Measurements from ENCODE around the gene NFYB. TPM values are rescaled to one million over a fixed set of nuclear protein-coding genes. Genes with fewer than 3 reads are reported as not detected.

The NFYB gene
- total and polyA plus RNA-seq, 9 of the 15 experiments (the other 6 are each of a cell fraction or from before 2014, with no cell fraction given), result 14.5 to 51.5 (median 32.3) TPM

GRCh38 chr12:104106965-104107364 lies 31.0 kb downstream of the NFYB start:
- Histone ChIP-seq H2AFZ (ENCODE audit: low read depth, low read length) (no peak overlapping the region), H3K9me1 (ENCODE audit: control insufficient read depth, insufficient read depth, low read length) (no peaks in the 10 kb centered on the region), H3K27me3 (ENCODE audit: control insufficient read depth in 2 of 2, insufficient read depth in 2 of 2, low read length in 2 of 2) (no peaks in the 10 kb centered on the region), H3K9ac (ENCODE audit: insufficient read depth in 1 of 2, low read depth in 2 of 2, low read length in 2 of 2) (no peak overlapping the region), H3K4me1 (replicated peaks in 1 of 2; ENCODE audit: control insufficient read depth in 2 of 2, insufficient read depth in 2 of 2, low read length in 2 of 2) (no peaks in the 10 kb centered on the region), H4K20me1 (replicated peaks; ENCODE audit: control insufficient read depth, insufficient read depth, low read length) (no peaks in the 10 kb centered on the region), H3K9me3 (replicated peaks; ENCODE audit: control insufficient read depth, insufficient read depth, low read depth, low read length) (no peaks in the 10 kb centered on the region), H3K4me2 (ENCODE audit: insufficient read depth, low read length) (no peak overlapping the region), H3K79me2 (ENCODE audit: control insufficient read depth, insufficient read depth, low read length) (no peaks in the 10 kb centered on the region), H3K4me3 (no peak overlapping the region), H3K36me3 (ENCODE audit: control insufficient read depth, insufficient read depth, low read length) (peaks cover 4% of the 10 kb centered on the region; the same call in 1 of the 3 replicates), H3K27ac (ENCODE audit: extremely low read depth, low read depth, low read length) (no peak overlapping the region)
- no peak for ATAC-seq
- ChIA-PET POLR2A (no interaction called here), CTCF (ENCODE audit: low intra/inter-chr PET ratio) (interaction anchor here (0.7 kb wide), 1 partner anchor 43 kb away, joined by 3 read pairs; the partner anchor contains the start of gene HCFC2)
- peak in 1 of 4 experiments; percentile 3 for DNase-seq (ENCODE audit: extremely low read depth in 1 of 4, low spot score in 3 of 4)
- FAIRE-seq, result no peak
- intact Hi-C loops (cut with micrococcal nuclease), result loop anchor here (5.0 kb wide), 2 partner anchors 145 to 335 kb away; no protein-coding TSS in a partner anchor
- in situ Hi-C loops (cut with MboI), result loop anchor here (10.0 kb wide), 1 partner anchor 222 kb away; no protein-coding TSS in a partner anchor
- BruUV-seq (replicated peaks), result no TSS peak
- 8% methylated on average over 2 of the region's 2 CpGs for WGBS (ENCODE audit: insufficient coverage, low coverage, missing lambda C conversion rate)
- no peak for TF ChIP-seq ZFP1 (CRISPR knock-in tag; IDR thresholded peaks at IDR 0.05)
- no peak for TF ChIP-seq NFYB (IDR thresholded peaks at IDR 0.05; ENCODE audit: extremely low read depth, insufficient read length)
- TF ChIP-seq MLX (CRISPR knock-in tag; conservative IDR thresholded peaks at IDR 0.05), result no peak
- TF ChIP-seq FOXJ2 (tag; IDR thresholded peaks at IDR 0.05), result no peak
- TF ChIP-seq TARDBP (IDR thresholded peaks at IDR 0.05), result no peak
- no peak for TF ChIP-seq ZNF655 (CRISPR knock-in tag; IDR thresholded peaks at IDR 0.05)
- no peak for TF ChIP-seq UBTF (IDR thresholded peaks at IDR 0.05; ENCODE audit: borderline replicate concordance in 1 of 2, low read depth in 2 of 2, low read length in 2 of 2)
- no peak for TF ChIP-seq CHD2 (IDR thresholded peaks at IDR 0.05; ENCODE audit: low read depth, low read length)
- no peak for TF ChIP-seq RBM34 (IDR thresholded peaks at IDR 0.05; ENCODE audit: borderline replicate concordance, insufficient read depth, low read length)
- TF ChIP-seq ZEB2 (IDR thresholded peaks at IDR 0.05), result peak; percentile 77
- no peak for TF ChIP-seq ZNF780A (CRISPR knock-in tag; IDR thresholded peaks at IDR 0.05)
- TF ChIP-seq BRD9 (IDR thresholded peaks at IDR 0.05; ENCODE audit: low read depth, partially characterized antibody), result no peak
- no peak for TF ChIP-seq ZNF232 (CRISPR knock-in tag; IDR thresholded peaks at IDR 0.05)
- no peak for TF ChIP-seq ZNF512 (tag; IDR thresholded peaks at IDR 0.05)
- no peak for TF ChIP-seq U2AF2 (optimal IDR thresholded peaks at IDR 0.05; ENCODE audit: low read depth, low read length)
- TF ChIP-seq ZSCAN32 (CRISPR knock-in tag; IDR thresholded peaks at IDR 0.05), result no peak
- no peak for TF ChIP-seq TBL1XR1 (IDR thresholded peaks at IDR 0.05; ENCODE audit: low read length in 2 of 2)
- peak; percentile 53; the same call in 1 of the 2 replicates for TF ChIP-seq SMARCE1 (IDR thresholded peaks at IDR 0.05)
- no peak for TF ChIP-seq MBD2 (IDR thresholded peaks at IDR 0.05; ENCODE audit: borderline replicate concordance, low read depth)
- TF ChIP-seq NFATC3 (IDR thresholded peaks at IDR 0.05), result no peak

All from K562 (cell line).